A549 (cell line): Measurements from ENCODE around the gene SLC17A2.

ENCODE experiments used
- CTCF ChIP-seq: fragments of >200 bp; sonication (Bioruptor Twin); formaldehyde crosslinking; IDR thresholded peaks from 3 replicates; pipeline ENCODE4 v1.5.1; 2016
- EHMT2 ChIP-seq: fragments of 200-600 bp; sonication (generic); IDR thresholded peaks from 2 replicates; pipeline ENCODE4 v1.6.1; 2016; ENCODE audit warnings: antibody characterized with exemption, low read depth, mild to moderate bottlenecking, moderate library complexity
- GATA3 ChIP-seq: IDR thresholded peaks from 2 replicates; pipeline ENCODE4 v1.6.1; 2012; ENCODE audit warnings: borderline replicate concordance
- HDAC2 ChIP-seq: fragments of 200-600 bp; sonication (generic); IDR thresholded peaks from 2 replicates; pipeline ENCODE4 v1.6.1; 2016
- HEYL ChIP-seq: fragments of 250-450 bp; sonication (Bioruptor Pico); IDR thresholded peaks from 2 replicates; pipeline ENCODE4 v1.8.0; 2021; ENCODE audit warnings: mild to moderate bottlenecking, moderate library complexity
- HMGXB4 ChIP-seq: fragments of 250-450 bp; sonication (Bioruptor Pico); IDR thresholded peaks from 2 replicates; pipeline ENCODE4 v1.5.0; 2021; ENCODE audit warnings: mild to moderate bottlenecking, moderate library complexity, borderline replicate concordance
- JUN ChIP-seq, 2 experiments: fragments of >200 bp; sonication (Bioruptor Twin); formaldehyde crosslinking; IDR thresholded peaks; 2 replicates in 1 of 2; 3 replicates in 1 of 2; pipeline ENCODE4 v1.6.1; 2016 to 2017
- MAX ChIP-seq: IDR thresholded peaks from 2 replicates; pipeline ENCODE4 v1.6.1; 2012
- MYC ChIP-seq: IDR thresholded peaks from 2 replicates; pipeline ENCODE4 v1.6.1; 2012; ENCODE audit warnings: mild to moderate bottlenecking, inconsistent platforms, low read length, improper control_type of control experiment, borderline replicate concordance
- POLR2A ChIP-seq: IDR thresholded peaks from 2 replicates; pipeline ENCODE4 v1.6.1; 2012; ENCODE audit warnings: mild to moderate bottlenecking, low read length
- RAD21 ChIP-seq, 2 experiments: fragments of >200 bp in 1 of 2; sonication (Bioruptor Twin) in 1 of 2; formaldehyde crosslinking in 1 of 2; IDR thresholded peaks in 1 of 2; conservative IDR thresholded peaks in 1 of 2; 2 replicates in 1 of 2; 3 replicates in 1 of 2; pipeline ENCODE4 v1.6.1; 2012 to 2018; ENCODE audit warnings: inconsistent platforms in 1 of 2
- RARB ChIP-seq: fragments of 250-450 bp; sonication (Bioruptor Pico); IDR thresholded peaks from 2 replicates; pipeline ENCODE4 v1.8.0; 2021; ENCODE audit warnings: mild to moderate bottlenecking, moderate library complexity
- RFX5 ChIP-seq: fragments of 450-650 bp; IDR thresholded peaks from 2 replicates; pipeline ENCODE4 v1.7.1; 2014; ENCODE audit warnings: antibody characterized with exemption, mild to moderate bottlenecking, moderate library complexity
- TF ChIP-seq, protein P1 (sequence below): IDR thresholded peaks from 2 replicates; pipeline ENCODE4 v1.6.1; 2012

GRCh38 chr6:25943887-25944286 is 13.4 kb upstream of the SLC17A2 start:
- TF ChIP-seq CTCF = no peak
- TF ChIP-seq MAX = no peak
- TF ChIP-seq, protein P1, sequence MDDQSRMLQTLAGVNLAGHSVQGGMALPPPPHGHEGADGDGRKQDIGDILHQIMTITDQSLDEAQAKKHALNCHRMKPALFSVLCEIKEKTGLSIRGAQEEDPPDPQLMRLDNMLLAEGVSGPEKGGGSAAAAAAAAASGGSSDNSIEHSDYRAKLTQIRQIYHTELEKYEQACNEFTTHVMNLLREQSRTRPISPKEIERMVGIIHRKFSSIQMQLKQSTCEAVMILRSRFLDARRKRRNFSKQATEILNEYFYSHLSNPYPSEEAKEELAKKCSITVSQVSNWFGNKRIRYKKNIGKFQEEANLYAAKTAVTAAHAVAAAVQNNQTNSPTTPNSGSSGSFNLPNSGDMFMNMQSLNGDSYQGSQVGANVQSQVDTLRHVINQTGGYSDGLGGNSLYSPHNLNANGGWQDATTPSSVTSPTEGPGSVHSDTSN = no peak
- TF ChIP-seq POLR2A = no peak
- no peak for TF ChIP-seq EHMT2
- no peak for TF ChIP-seq HEYL (CRISPR knock-in tag)
- no peak for TF ChIP-seq MYC
- TF ChIP-seq RAD21 (conservative IDR thresholded peaks at IDR 0.05 in 1 of 2, IDR thresholded peaks at IDR 0.05 in 1 of 2) = no peak
- no peak for TF ChIP-seq GATA3
- no peak for TF ChIP-seq HDAC2
- TF ChIP-seq RARB (CRISPR knock-in tag) = no peak
- no peak for TF ChIP-seq HMGXB4 (CRISPR knock-in tag)
- no peak for TF ChIP-seq RFX5
- no peak for TF ChIP-seq JUN (IDR thresholded peaks at IDR 0.05)
